Nephron (organoid): ENCODE results near the gene FAM177B.

ENCODE experiments used
- H3K27ac Mint-ChIP-seq, 3 experiments: 2 replicates each; pipeline ENCODE4 v1.8.0; 2020; ENCODE audit warnings: mixed read lengths in 3 of 3, mild to moderate bottlenecking in 2 of 3, moderate library complexity in 1 of 3
- H3K27me3 Mint-ChIP-seq: 2 replicates; pipeline ENCODE4 v1.8.0; 2021; ENCODE audit warnings: low read depth, mild to moderate bottlenecking, moderate library complexity, mixed read lengths
- H3K36me3 Mint-ChIP-seq: 2 replicates; pipeline ENCODE4 v1.8.0; 2020; ENCODE audit warnings: low read depth, mixed read lengths
- H3K4me1 Mint-ChIP-seq: 2 replicates; pipeline ENCODE4 v1.8.0; 2020; ENCODE audit warnings: mixed read lengths
- H3K4me3 Mint-ChIP-seq, 3 experiments: 2 replicates each; pipeline ENCODE4 v1.8.0; 2020; ENCODE audit warnings: mild to moderate bottlenecking in 3 of 3, mixed read lengths in 3 of 3, moderate library complexity in 2 of 3
- H3K9me3 Mint-ChIP-seq: 2 replicates; pipeline ENCODE4 v1.8.0; 2020; ENCODE audit warnings: mixed read lengths
- CTCF ChIP-seq, 3 experiments: fragments of 200-600 bp; sonication (generic); IDR thresholded peaks; one replicate each; pipeline ENCODE4 v1.5.0; 2021; ENCODE audit warnings: antibody characterized with exemption in 3 of 3; ENCODE audit not compliant: unreplicated experiment in 3 of 3

Gene FAM177B

GRCh38 chr1:222769971-222770620, 33.1 kb downstream of the FAM177B start:
- Mint-ChIP-seq H3K36me3 (no peaks in the 10 kb centered on the region), H3K27me3 (no peaks in the 10 kb centered on the region), H3K9me3 (peaks cover 16% of the 10 kb centered on the region), H3K4me1 (peaks cover 11% of the 10 kb centered on the region), H3K4me3 (no peak overlapping the region), H3K27ac (no peak overlapping the region)
- no peak for TF ChIP-seq CTCF (IDR thresholded peaks at IDR 0.05; ENCODE audit: unreplicated experiment in 3 of 3)

- TF ChIP-seq CTCF (IDR thresholded peaks at IDR 0.05; ENCODE audit: unreplicated experiment in 3 of 3): no peak
- Mint-ChIP-seq H3K4me3 (no peak overlapping the region), H3K27me3 (no peaks in the 10 kb centered on the region), H3K27ac (no peak overlapping the region), H3K9me3 (peaks cover 10% of the 10 kb centered on the region), H3K4me1 (peaks cover 11% of the 10 kb centered on the region), H3K36me3 (no peaks in the 10 kb centered on the region)
Observed at GRCh38 chr1:222772996-222773379, 36.0 kb downstream of the FAM177B start.

- no peak for TF ChIP-seq CTCF (IDR thresholded peaks at IDR 0.05; ENCODE audit: unreplicated experiment in 3 of 3)
- H3K9me3 Mint-ChIP-seq: no peaks in the 10 kb centered on the region
- H3K27me3 Mint-ChIP-seq: no peaks in the 10 kb centered on the region
- H3K36me3 Mint-ChIP-seq: no peaks in the 10 kb centered on the region
- H3K27ac Mint-ChIP-seq: no peak overlapping the region
- H3K4me1 Mint-ChIP-seq: peaks cover 11% of the 10 kb centered on the region
- H3K4me3 Mint-ChIP-seq: no peak overlapping the region
Observed at GRCh38 chr1:222777463-222777862, 40.5 kb downstream of the FAM177B start.

GRCh38 chr1:222777977-222778376, 41.0 kb downstream of the FAM177B start:
- Mint-ChIP-seq H3K4me1 (peaks cover 6% of the 10 kb centered on the region), H3K36me3 (no peaks in the 10 kb centered on the region), H3K27ac (no peak overlapping the region), H3K27me3 (no peaks in the 10 kb centered on the region), H3K9me3 (no peaks in the 10 kb centered on the region), H3K4me3 (no peak overlapping the region)
- TF ChIP-seq CTCF (IDR thresholded peaks at IDR 0.05; ENCODE audit: unreplicated experiment in 3 of 3): no peak

- Mint-ChIP-seq H3K4me1 (peaks cover 28% of the 10 kb centered on the region), H3K27ac (no peak overlapping the region), H3K4me3 (no peak overlapping the region), H3K9me3 (no peaks in the 10 kb centered on the region), H3K27me3 (no peaks in the 10 kb centered on the region), H3K36me3 (no peaks in the 10 kb centered on the region)
- no peak for TF ChIP-seq CTCF (IDR thresholded peaks at IDR 0.05; ENCODE audit: unreplicated experiment in 3 of 3)
Observed at GRCh38 chr1:222781251-222781650, 44.2 kb downstream of the FAM177B start.

- Mint-ChIP-seq H3K4me1 (peaks cover 42% of the 10 kb centered on the region), H3K4me3 (no peak overlapping the region), H3K27ac (no peak overlapping the region), H3K27me3 (no peaks in the 10 kb centered on the region), H3K36me3 (no peaks in the 10 kb centered on the region), H3K9me3 (no peaks in the 10 kb centered on the region)
- TF ChIP-seq CTCF (IDR thresholded peaks at IDR 0.05; ENCODE audit: unreplicated experiment in 3 of 3): no peak
Observed at GRCh38 chr1:222783051-222783450, 46.0 kb downstream of the FAM177B start.
